H1 (cell line): ENCODE results near the gene C19orf25.

Experiments used
- CEBPB ChIP-seq: IDR thresholded peaks from 2 replicates; pipeline ENCODE4 v1.6.1; 2012; ENCODE audit warnings: low read depth, low read length
- CTCF ChIP-seq, 3 experiments: IDR thresholded peaks; 1 replicate in 2 of 3; 2 replicates in 1 of 3; pipeline versions ENCODE4 v1.5.1 to v1.6.1; 2011; ENCODE audit warnings: low read length in 3 of 3, mild to moderate bottlenecking in 3 of 3, inconsistent platforms in 2 of 3, low read depth in 1 of 3, moderate library complexity in 1 of 3; ENCODE audit not compliant: insufficient read depth in 1 of 3; ENCODE audit errors: control extremely low read depth in 1 of 3
- EP300 ChIP-seq, 2 experiments: IDR thresholded peaks; 1 replicate in 1 of 2; 2 replicates in 1 of 2; pipeline ENCODE4 v1.6.1; 2011 to 2012; ENCODE audit warnings: low read depth in 2 of 2, low read length in 2 of 2, mild to moderate bottlenecking in 2 of 2, borderline replicate concordance in 1 of 2, inconsistent platforms in 1 of 2, moderate library complexity in 1 of 2
- EZH2 ChIP-seq: fragments of 200-600 bp; sonication (generic); IDR thresholded peaks from 2 replicates; pipeline ENCODE4 v1.7.1; 2012; ENCODE audit warnings: low read depth, mild to moderate bottlenecking, moderate library complexity, low read length, inconsistent platforms; ENCODE audit not compliant: severe bottlenecking
- MAX ChIP-seq: IDR thresholded peaks from 2 replicates; pipeline ENCODE4 v1.6.1; 2012; ENCODE audit warnings: inconsistent platforms
- NRF1 ChIP-seq: IDR thresholded peaks from 2 replicates; pipeline ENCODE4 v1.6.1; 2011; ENCODE audit warnings: mild to moderate bottlenecking, low read depth, low read length, improper control_type of control experiment
- POLR2A ChIP-seq, 2 experiments: IDR thresholded peaks; 1 replicate in 1 of 2; 2 replicates in 1 of 2; pipeline ENCODE4 v1.6.1; 2011; ENCODE audit warnings: low read depth in 2 of 2, low read length in 2 of 2, mild to moderate bottlenecking in 2 of 2; ENCODE audit errors: control extremely low read depth in 1 of 2
- POLR2AphosphoS5 ChIP-seq: IDR thresholded peaks from 2 replicates; pipeline ENCODE4 v1.6.1; 2011; ENCODE audit warnings: low read depth, low read length
- SAP30 ChIP-seq: fragments of 300-600 bp; sonication (generic); IDR thresholded peaks from 2 replicates; pipeline ENCODE4 v1.7.1; 2012; ENCODE audit warnings: low read length, moderate library complexity, mild to moderate bottlenecking, inconsistent platforms; ENCODE audit not compliant: insufficient read depth, insufficient replicate concordance
- SUZ12 ChIP-seq: fragments of 200-600 bp; sonication (generic); IDR thresholded peaks from 2 replicates; pipeline ENCODE4 v1.6.1; 2012; ENCODE audit warnings: mild to moderate bottlenecking, inconsistent platforms, low read length, moderate library complexity, mixed read lengths
- USF2 ChIP-seq: IDR thresholded peaks from 2 replicates; pipeline ENCODE4 v1.6.1; 2011; ENCODE audit warnings: low read length, improper control_type of control experiment

GRCh38 chr19:1473085-1473851, 5.7 kb downstream of the C19orf25 start:
- TF ChIP-seq EP300 (IDR thresholded peaks at IDR 0.05; ENCODE audit: borderline replicate concordance in 1 of 2, low read depth in 2 of 2, low read length in 2 of 2) (no peak), USF2 (no peak), CTCF (IDR thresholded peaks at IDR 0.05; ENCODE audit: control extremely low read depth in 1 of 3, insufficient read depth in 1 of 3, low read depth in 1 of 3, low read length in 3 of 3) (no peak), POLR2AphosphoS5 (no peak), CEBPB (no peak), NRF1 (no peak), POLR2A (IDR thresholded peaks at IDR 0.05; ENCODE audit: control extremely low read depth in 1 of 2, low read depth in 2 of 2, low read length in 2 of 2) (no peak), EZH2 (no peak), SUZ12 (no peak), MAX (no peak), SAP30 (no peak)
